H1 (cell line): ENCODE results near the gene RECK. TPM values are rescaled to one million over a fixed set of nuclear protein-coding genes. Genes with fewer than 3 reads are reported as not detected.

Experiments used
- CTCF ChIA-PET: fragments of 300-600 bp; sonication (Branson Sonifier 250); formaldehyde crosslinking; loops from one replicate; lab custom pipeline; 2021; ENCODE audit not compliant: partially characterized antibody; lab: Charles Lee
- POLR2A ChIA-PET: fragments of 300-600 bp; sonication (Branson Sonifier 250); formaldehyde crosslinking; loops from one replicate; lab custom pipeline; 2021; ENCODE audit warnings: inconsistent platforms; ENCODE audit not compliant: partially characterized antibody; lab: Charles Lee
- DNase-seq, 2 experiments: peaks; one replicate each; pipeline versions ENCODE4 v3.0.0 to v3.0.0-alpha.2; 2010 to 2022; ENCODE audit warnings: low spot score in 2 of 2, low read depth in 1 of 2, mixed read lengths in 1 of 2
- FAIRE-seq: peaks from 2 replicates; lab custom pipeline; 2011; peaks lifted over from hg19 to GRCh38; lab: Jason Lieb, UNC
- H2AFZ ChIP-seq: 2 replicates; pipeline ENCODE4 v1.8.1; 2012; ENCODE audit warnings: low read length, inconsistent platforms
- H2AK5ac ChIP-seq: 2 replicates; pipeline ENCODE4 v1.6.1; 2013; ENCODE audit warnings: low read depth, low read length
- H2BK120ac ChIP-seq: replicated peaks from 2 replicates; pipeline ENCODE3; 2013; ENCODE audit warnings: low read depth, low read length, inconsistent platforms
- H2BK12ac ChIP-seq: 2 replicates; pipeline ENCODE4 v1.6.1; 2013; ENCODE audit warnings: low read depth, low read length
- H2BK15ac ChIP-seq: 2 replicates; pipeline ENCODE4 v1.6.1; 2013; ENCODE audit warnings: low read length
- H2BK20ac ChIP-seq: 2 replicates; pipeline ENCODE4 v1.6.1; 2013; ENCODE audit warnings: low read length
- H2BK5ac ChIP-seq: 2 replicates; pipeline ENCODE4 v1.6.1; 2013; ENCODE audit warnings: low read depth, low read length
- H3K14ac ChIP-seq: 2 replicates; pipeline ENCODE4 v1.6.1; 2013; ENCODE audit warnings: inconsistent platforms; ENCODE audit not compliant: insufficient read length
- H3K18ac ChIP-seq: 2 replicates; pipeline ENCODE4 v1.6.1; 2013; ENCODE audit warnings: low read length; ENCODE audit errors: extremely low read depth
- H3K23ac ChIP-seq: 2 replicates; pipeline ENCODE4 v1.6.1; 2013; ENCODE audit warnings: inconsistent platforms; ENCODE audit not compliant: insufficient read length
- H3K23me2 ChIP-seq: 2 replicates; pipeline ENCODE4 v1.6.1; 2013; ENCODE audit warnings: low read depth, low read length
- H3K27ac ChIP-seq: 2 replicates; pipeline ENCODE4 v1.6.1; 2011; ENCODE audit warnings: low read depth, low read length, inconsistent platforms
- H3K27me3 ChIP-seq, 4 experiments: replicated peaks in 1 of 4; 1 replicate in 1 of 4; 2 replicates in 3 of 4; pipeline versions ENCODE4 v1.6.1 to v1.8.1; 2011 to 2013; ENCODE audit warnings: low read length in 3 of 4, mild to moderate bottlenecking in 3 of 4, inconsistent platforms in 2 of 4, mixed read lengths in 2 of 4, moderate library complexity in 1 of 4; ENCODE audit not compliant: control insufficient read depth in 3 of 4, insufficient read depth in 3 of 4; ENCODE audit errors: extremely low read depth in 1 of 4
- H3K36me3 ChIP-seq, 4 experiments: 2 replicates each; pipeline versions ENCODE4 v1.6.1 to v1.8.1; 2011 to 2013; ENCODE audit warnings: mild to moderate bottlenecking in 4 of 4, low read length in 3 of 4, moderate library complexity in 2 of 4, control low read depth in 1 of 4, inconsistent platforms in 1 of 4; ENCODE audit not compliant: insufficient read depth in 4 of 4, control insufficient read depth in 2 of 4
- H3K4ac ChIP-seq: replicated peaks from 2 replicates; pipeline ENCODE3; 2013; ENCODE audit warnings: low read length, low read depth, mixed read lengths, inconsistent platforms; ENCODE audit not compliant: insufficient read length
- H3K4me1 ChIP-seq, 4 experiments: replicated peaks in 1 of 4; 1 replicate in 1 of 4; 2 replicates in 3 of 4; pipeline versions ENCODE4 v1.6.1 to v1.8.1; 2011 to 2013; ENCODE audit warnings: low read length in 3 of 4, inconsistent platforms in 2 of 4, mixed read lengths in 1 of 4; ENCODE audit not compliant: insufficient read depth in 4 of 4, control insufficient read depth in 3 of 4
- H3K4me2 ChIP-seq, 2 experiments: 2 replicates each; pipeline versions ENCODE4 v1.6.1 to v1.8.1; 2011 to 2013; ENCODE audit warnings: low read depth in 2 of 2, low read length in 2 of 2, control low read depth in 1 of 2, inconsistent platforms in 1 of 2, mild to moderate bottlenecking in 1 of 2; ENCODE audit not compliant: insufficient read depth in 1 of 2
- H3K4me3 ChIP-seq, 4 experiments: fragments of 200-600, 300-600 bp in 1 of 4; sonication (generic), shearing (Covaris generic), sonication (Bioruptor Twin) in 1 of 4; 2 replicates each; pipeline versions ENCODE4 v1.5.1 to v1.8.1; 2011 to 2016; ENCODE audit warnings: low read length in 4 of 4, low read depth in 3 of 4, control low read depth in 2 of 4, inconsistent platforms in 2 of 4, mild to moderate bottlenecking in 2 of 4, mixed read lengths in 1 of 4, moderate library complexity in 1 of 4; ENCODE audit not compliant: insufficient read depth in 2 of 4; ENCODE audit errors: extremely low read depth in 1 of 4
- H3K56ac ChIP-seq: replicated peaks from 2 replicates; pipeline ENCODE3; 2013; ENCODE audit warnings: low read depth, mild to moderate bottlenecking, mixed read lengths, low read length, inconsistent platforms; ENCODE audit not compliant: insufficient read length
- H3K79me1 ChIP-seq: 2 replicates; pipeline ENCODE4 v1.6.1; 2013; ENCODE audit warnings: low read depth, low read length, control low read depth
- H3K79me2 ChIP-seq, 2 experiments: 2 replicates each; pipeline versions ENCODE4 v1.6.1 to v1.8.1; 2012 to 2013; ENCODE audit warnings: low read length in 2 of 2, mild to moderate bottlenecking in 2 of 2, inconsistent platforms in 1 of 2; ENCODE audit not compliant: insufficient read depth in 2 of 2, control insufficient read depth in 1 of 2
- H3K9ac ChIP-seq, 4 experiments: replicated peaks in 1 of 4; 1 replicate in 1 of 4; 2 replicates in 3 of 4; pipeline versions ENCODE4 v1.6.1 to v1.8.1; 2011 to 2013; ENCODE audit warnings: low read depth in 3 of 4, low read length in 3 of 4, control low read depth in 2 of 4, mild to moderate bottlenecking in 2 of 4, moderate library complexity in 2 of 4, inconsistent platforms in 1 of 4; ENCODE audit errors: extremely low read depth in 1 of 4
- H3K9me3 ChIP-seq, 2 experiments: 2 replicates each; pipeline versions ENCODE4 v1.6.1 to v1.8.1; 2012 to 2013; ENCODE audit warnings: mild to moderate bottlenecking in 2 of 2, moderate library complexity in 2 of 2, control low read depth in 1 of 2, inconsistent platforms in 1 of 2, low read depth in 1 of 2, low read length in 1 of 2, mixed read lengths in 1 of 2; ENCODE audit not compliant: insufficient read depth in 2 of 2
- H4K20me1 ChIP-seq, 2 experiments: replicated peaks in 1 of 2; 2 replicates each; pipeline versions ENCODE3 to v1.8.1; 2011 to 2013; ENCODE audit warnings: inconsistent platforms in 2 of 2, low read length in 2 of 2, mild to moderate bottlenecking in 1 of 2; ENCODE audit not compliant: insufficient read depth in 2 of 2, control insufficient read depth in 1 of 2
- H4K5ac ChIP-seq: 2 replicates; pipeline ENCODE4 v1.6.1; 2013; ENCODE audit warnings: low read length, low read depth, mixed read lengths, inconsistent platforms; ENCODE audit not compliant: insufficient read length
- H4K8ac ChIP-seq: 2 replicates; pipeline ENCODE4 v1.8.0; 2013; ENCODE audit warnings: mild to moderate bottlenecking, moderate library complexity, low read length, inconsistent platforms; ENCODE audit not compliant: insufficient read depth; ENCODE audit errors: extremely low read depth
- H4K91ac ChIP-seq: replicated peaks from 2 replicates; pipeline ENCODE3; 2013; ENCODE audit warnings: low read length, mixed read lengths, inconsistent platforms; ENCODE audit not compliant: insufficient read length
- BCL11A ChIP-seq, 2 experiments: IDR thresholded peaks; one replicate each; pipeline ENCODE4 v1.6.1; 2011; ENCODE audit warnings: low read depth in 2 of 2, low read length in 2 of 2, mild to moderate bottlenecking in 2 of 2
- CBX8 ChIP-seq: fragments of 300-800, 300-1000 bp; sonication (generic); IDR thresholded peaks from 2 replicates; pipeline ENCODE4 v1.7.1; 2016; ENCODE audit warnings: low read depth, low read length, borderline replicate concordance
- GABPA ChIP-seq: IDR thresholded peaks from 2 replicates; pipeline ENCODE4 v1.6.1; 2011; ENCODE audit warnings: mild to moderate bottlenecking, low read length, moderate library complexity, borderline replicate concordance; ENCODE audit not compliant: insufficient read depth
- JUN ChIP-seq: IDR thresholded peaks from 2 replicates; pipeline ENCODE4 v1.6.1; 2011; ENCODE audit warnings: low read depth, mild to moderate bottlenecking, improper control_type of control experiment, low read length
- JUND ChIP-seq: IDR thresholded peaks from 2 replicates; pipeline ENCODE4 v1.6.1; 2011; ENCODE audit warnings: mild to moderate bottlenecking, improper control_type of control experiment, low read length
- NANOG ChIP-seq: IDR thresholded peaks from 2 replicates; pipeline ENCODE4 v1.6.1; 2011; ENCODE audit warnings: low read length, low read depth, mild to moderate bottlenecking, inconsistent platforms; ENCODE audit not compliant: insufficient read depth, poor library complexity, severe bottlenecking
- PHF8 ChIP-seq: fragments of 200-600 bp; sonication (generic); conservative IDR thresholded peaks from 2 replicates; pipeline ENCODE4 v1.7.1; 2012; ENCODE audit warnings: low read depth, mild to moderate bottlenecking, inconsistent platforms, low read length, moderate library complexity
- TAF1 ChIP-seq: IDR thresholded peaks from 2 replicates; pipeline ENCODE4 v1.6.1; 2011; ENCODE audit warnings: mild to moderate bottlenecking, low read depth, low read length
- TCF12 ChIP-seq: IDR thresholded peaks from 2 replicates; pipeline ENCODE4 v1.6.1; 2011; ENCODE audit warnings: low read depth, mild to moderate bottlenecking, low read length
- WGBS, 2 experiments: shearing (Covaris generic) in 1 of 2; methylation state at CpG; one replicate each; pipeline versions ENCODE4 v1.1.6 to v1.1.7; 2013 to 2015; ENCODE audit warnings: low lambda C conversion rate in 2 of 2, mixed read lengths in 2 of 2, inconsistent platforms in 1 of 2, low coverage in 1 of 2, missing lambda C conversion rate in 1 of 2; ENCODE audit not compliant: insufficient replicate concordance in 2 of 2, insufficient coverage in 1 of 2, insufficient read length in 1 of 2; ENCODE audit errors: extremely low coverage in 1 of 2, missing lambda C conversion rate in 1 of 2; 5-methylcytosine and 5-hydroxymethylcytosine counted together
- polyA plus RNA-seq, 7 experiments: library from polyadenylated mRNA; depleted of rRNA in 3 of 7; stranded (reverse) in 5 of 7; unstranded in 2 of 7; fragments of >200 nt in 5 of 7; fragments of 200-250 nt in 2 of 7; gene quantifications; 1 replicate in 5 of 7; 2 replicates in 1 of 7; 4 replicates in 1 of 7; pipeline versions ENCODE4 v1.2.1 to v1.2.3, GENCODE V29; 2011 to 2013; ENCODE audit warnings: missing spikeins in 2 of 7, mixed read lengths in 2 of 7
- total RNA-seq: library from RNA; stranded (reverse); fragmentation: NEBNext Ultra II Directional; extraction: Animal tissue kit (Norgen Biotek cat#: 25700); gene quantifications from 2 replicates; pipeline ENCODE4 v1.2.1, GENCODE V29; 2021
- TF ChIP-seq, protein P1 (sequence below): IDR thresholded peaks from 2 replicates; pipeline ENCODE4 v1.6.1; 2012; ENCODE audit warnings: inconsistent platforms

The RECK gene
- total and polyA plus RNA-seq, 2 of the 8 experiments (the other 6 are each of a cell fraction or from before 2014, with no cell fraction given): 5.4 to 9.8 TPM

DNA sequence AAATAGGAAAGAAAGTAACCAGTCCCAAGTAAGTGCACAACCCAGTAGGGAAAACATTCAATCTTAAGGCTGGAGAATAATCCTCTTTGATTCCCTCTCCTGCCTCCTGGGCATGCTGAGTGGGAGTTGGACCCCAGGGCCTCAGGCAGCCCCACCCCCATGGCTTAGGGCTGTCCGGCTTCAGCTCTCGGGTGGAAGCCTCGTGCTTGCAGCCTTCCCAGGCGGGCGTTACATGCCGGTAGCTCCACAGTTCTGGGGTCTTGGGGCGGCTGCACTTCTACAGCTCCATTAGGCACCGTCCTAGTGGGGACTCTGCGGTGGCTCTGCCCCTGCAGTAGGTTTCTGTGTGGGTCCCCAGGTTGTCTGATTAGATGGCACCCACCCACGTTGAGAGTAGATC, 109.9 kb downstream of the RECK start:
- FAIRE-seq: no peak
- TF ChIP-seq TCF12: no peak
- TF ChIP-seq BCL11A (IDR thresholded peaks at IDR 0.05; ENCODE audit: low read depth in 2 of 2, low read length in 2 of 2): no peak
- TF ChIP-seq, protein P1, sequence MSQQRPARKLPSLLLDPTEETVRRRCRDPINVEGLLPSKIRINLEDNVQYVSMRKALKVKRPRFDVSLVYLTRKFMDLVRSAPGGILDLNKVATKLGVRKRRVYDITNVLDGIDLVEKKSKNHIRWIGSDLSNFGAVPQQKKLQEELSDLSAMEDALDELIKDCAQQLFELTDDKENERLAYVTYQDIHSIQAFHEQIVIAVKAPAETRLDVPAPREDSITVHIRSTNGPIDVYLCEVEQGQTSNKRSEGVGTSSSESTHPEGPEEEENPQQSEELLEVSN: no peak
- no peak for TF ChIP-seq GABPA
- TF ChIP-seq JUN: no peak
- no peak for TF ChIP-seq NANOG
- TF ChIP-seq TAF1: no peak
- no peak for TF ChIP-seq CBX8
- TF ChIP-seq JUND: no peak
- TF ChIP-seq PHF8: no peak

More for the DNA sequence above, 109.9 kb downstream of the RECK start:
- ChIA-PET CTCF (interaction anchor here (0.8 to 5.3 kb wide), 2 partner anchors 18 to 37 kb away, joined by 3 to 48 read pairs; no protein-coding TSS in a partner anchor), POLR2A (interaction anchor here (0.8 to 1.4 kb wide), 2 partner anchors 43 to 106 kb away, joined by 3 read pairs; no protein-coding TSS in a partner anchor)
- Histone ChIP-seq H4K8ac (no peak overlapping the region), H2AK5ac (no peak overlapping the region), H3K23ac (no peak overlapping the region), H4K5ac (no peak overlapping the region), H3K4me2 (no peak overlapping the region), H2BK5ac (no peak overlapping the region), H4K91ac (no peak overlapping the region), H2BK120ac (no peak overlapping the region), H3K18ac (no peak overlapping the region), H3K4me1 (peaks cover 0 to 4% (median 0%) of the 10 kb centered on the region in 4 experiments; a peak in 1 of 7 replicates), H3K56ac (no peak overlapping the region), H3K4ac (no peak overlapping the region), H2BK20ac (no peak overlapping the region), H2AFZ (no peak overlapping the region), H3K9me3 (peaks cover 0 to 7% of the 10 kb centered on the region in 2 experiments; a peak in 2 of 4 replicates), H2BK12ac (no peak overlapping the region), H3K14ac (no peak overlapping the region), H2BK15ac (no peak overlapping the region), H4K20me1 (peaks cover 0 to 4% of the 10 kb centered on the region in 2 experiments), H3K36me3 (no peaks in the 10 kb centered on the region; a peak in 1 of 8 replicates), H3K27ac (no peak overlapping the region), H3K27me3 (no peaks in the 10 kb centered on the region), H3K4me3 (no peak overlapping the region), H3K79me1 (no peaks in the 10 kb centered on the region), H3K23me2 (peaks cover 4% of the 10 kb centered on the region; the same call in 1 of the 2 replicates), H3K79me2 (no peaks in the 10 kb centered on the region), H3K9ac (no peak overlapping the region)
- 85% methylated on average over 10 of the region's 10 CpGs; no CpG with 5 or more reads in 1 of the 2 experiments for WGBS, 2 experiments
- no peak for DNase-seq
